NCI-H1417 treated with DMSO at 0.1 percent for 48 hours (cell line): ENCODE data around the gene IFTAP.

Experiments
- DNase-seq: peaks from one replicate; lab custom pipeline; 2025; lab: John Stamatoyannopoulos, UW

The IFTAP gene

GRCh38 chr11:36598051-36598450 is 3.7 kb downstream of the IFTAP start, which contains the start of gene RAG2:
RAG2 (minus strand) TSS chr11:36598236; CDS start chr11:36594168, 4,068 bp downstream.
- no peak for DNase-seq

- DNase-seq = no peak
Observed at GRCh38 chr11:36600180-36600579, 5.9 kb downstream of the IFTAP start.

GRCh38 chr11:36601155-36601554 is 6.9 kb downstream of the IFTAP start:
- DNase-seq = no peak

- DNase-seq = no peak
Observed at GRCh38 chr11:36602135-36602534, 7.8 kb downstream of the IFTAP start.

GRCh38 chr11:36605221-36606216 is 11.2 kb downstream of the IFTAP start:
- no peak for DNase-seq

GRCh38 chr11:36608491-36609199 is 14.3 kb downstream of the IFTAP start:
- DNase-seq = no peak

GRCh38 chr11:36609383-36609782 is 15.1 kb downstream of the IFTAP start:
- no peak for DNase-seq

GRCh38 chr11:36615826-36616225 is 21.5 kb downstream of the IFTAP start:
- DNase-seq = no peak

- no peak for DNase-seq
Observed at GRCh38 chr11:36617543-36618362, 23.5 kb downstream of the IFTAP start.

- DNase-seq = no peak
Observed at GRCh38 chr11:36618363-36619047, 24.2 kb downstream of the IFTAP start.

GRCh38 chr11:36619502-36619901 is 25.2 kb downstream of the IFTAP start:
- DNase-seq = no peak

- DNase-seq = no peak
Observed at GRCh38 chr11:36620246-36620645, 25.9 kb downstream of the IFTAP start.

GRCh38 chr11:36622431-36623136 is 28.3 kb downstream of the IFTAP start:
- no peak for DNase-seq

- DNase-seq = no peak
Observed at GRCh38 chr11:36623494-36623893, 29.2 kb downstream of the IFTAP start.

- DNase-seq = no peak
Observed at GRCh38 chr11:36627006-36627405, 32.7 kb downstream of the IFTAP start.

GRCh38 chr11:36627471-36627870 is 33.2 kb downstream of the IFTAP start:
- DNase-seq = no peak

GRCh38 chr11:36628141-36628540 is 33.8 kb downstream of the IFTAP start:
- DNase-seq = no peak

GRCh38 chr11:36628765-36629244 is 34.5 kb downstream of the IFTAP start:
- DNase-seq = no peak

GRCh38 chr11:36631774-36632173 is 37.5 kb downstream of the IFTAP start:
- no peak for DNase-seq

- DNase-seq = no peak
Observed at GRCh38 chr11:36635066-36635862, 41.0 kb downstream of the IFTAP start.
